Smooth muscle cell (in vitro differentiated cells): Measurements from ENCODE around the gene EPS15. TPM values are rescaled to one million over a fixed set of nuclear protein-coding genes. Genes with fewer than 3 reads are reported as not detected.

Source experiments
- DNase-seq: peaks from one replicate; lab custom pipeline; 2025; ENCODE audit not compliant: unreplicated experiment; lab: John Stamatoyannopoulos, UW
- H2AFZ ChIP-seq: fragments of 200-600 bp; sonication (generic); 2 replicates; pipeline ENCODE4 v1.6.0; 2016; ENCODE audit warnings: antibody characterized with exemption, low read depth, mild to moderate bottlenecking
- H3F3A ChIP-seq: fragments of 200-600 bp; sonication (generic); 2 replicates; pipeline ENCODE4 v1.6.0; 2017; ENCODE audit warnings: antibody characterized with exemption, low read depth
- H3K27ac ChIP-seq: fragments of 200-600 bp; sonication (generic); 2 replicates; pipeline ENCODE4 v1.5.1; 2016; ENCODE audit warnings: low read depth, mild to moderate bottlenecking
- H3K27me3 ChIP-seq: fragments of 200-600 bp; sonication (generic); 2 replicates; pipeline ENCODE4 v1.6.1; 2016; ENCODE audit warnings: low read depth, mild to moderate bottlenecking
- H3K36me3 ChIP-seq: fragments of 200-600 bp; sonication (generic); 2 replicates; pipeline ENCODE4 v1.5.1; 2016; ENCODE audit warnings: low read depth
- H3K4me1 ChIP-seq: fragments of 200-600 bp; sonication (generic); 2 replicates; pipeline ENCODE4 v1.5.1; 2016; ENCODE audit warnings: low read depth
- H3K4me2 ChIP-seq: fragments of 200-600 bp; sonication (generic); 2 replicates; pipeline ENCODE4 v1.6.0; 2016; ENCODE audit warnings: mild to moderate bottlenecking
- H3K4me3 ChIP-seq: fragments of 200-600 bp; sonication (generic); 2 replicates; pipeline ENCODE4 v1.5.1; 2016; ENCODE audit warnings: mild to moderate bottlenecking
- H3K79me2 ChIP-seq: fragments of 200-600 bp; sonication (generic); 2 replicates; pipeline ENCODE4 v1.6.0; 2016; ENCODE audit warnings: low read depth, mild to moderate bottlenecking
- H3K9ac ChIP-seq: fragments of 200-600 bp; sonication (generic); 2 replicates; pipeline ENCODE4 v1.6.0; 2016; ENCODE audit warnings: low read depth
- H3K9me3 ChIP-seq: fragments of 200-600 bp; sonication (generic); replicated peaks from 2 replicates; pipeline ENCODE4 v1.5.1; 2016; ENCODE audit warnings: low read depth
- H4K20me1 ChIP-seq: fragments of 200-600 bp; sonication (generic); 2 replicates; pipeline ENCODE4 v1.6.0; 2016; ENCODE audit warnings: low read depth
- WGBS: methylation state at CpG from one replicate; pipeline ENCODE4 v1.1.7; 2016; ENCODE audit warnings: low lambda C conversion rate; 5-methylcytosine and 5-hydroxymethylcytosine counted together
- polyA plus RNA-seq: library from polyadenylated mRNA; unstranded; fragments of >200 nt; fragmentation: Nextera tagmentation; extraction: Ambion mirVana; gene quantifications from 2 replicates; pipeline ENCODE4 v1.2.1, GENCODE V29; 2016
- total RNA-seq: library from RNA; depleted of rRNA; stranded (reverse); fragments of >200 nt; gene quantifications from 2 replicates; pipeline ENCODE4 v1.2.3, GENCODE V29; 2014
- TF ChIP-seq, protein P1 (sequence below): fragments of 200-600 bp; sonication (generic); IDR thresholded peaks from 2 replicates; pipeline ENCODE4 v1.5.1; 2017; ENCODE audit warnings: borderline replicate concordance, mild to moderate bottlenecking, antibody characterized with exemption; ENCODE audit not compliant: insufficient read depth, poor library complexity, severe bottlenecking

EPS15 gene
- total and polyA plus RNA-seq, 2 experiments from 2014 or later = 9.0 to 54.3 TPM

DNA sequence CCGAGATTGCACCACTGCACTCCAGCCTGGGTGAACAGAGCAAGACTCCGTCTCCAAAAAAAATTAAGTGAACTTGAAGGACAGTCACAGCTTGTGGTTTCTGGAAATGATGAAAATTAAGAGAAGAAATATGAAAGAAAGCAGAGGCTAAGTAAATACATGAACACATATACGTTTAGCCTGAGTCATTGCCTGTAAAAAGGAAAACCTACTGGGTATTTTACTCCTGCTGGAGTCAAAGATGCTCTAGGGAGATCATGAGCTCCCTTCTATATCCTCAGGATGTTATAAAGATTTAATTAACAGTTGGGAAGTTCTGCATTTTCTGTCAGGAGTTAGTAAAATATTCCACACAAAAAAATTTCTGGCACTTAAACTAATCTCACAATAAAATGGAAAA is 145.2 kb downstream of the EPS15 start:
- H3K79me2 ChIP-seq = no peaks in the 10 kb centered on the region
- no peak overlapping the region for H3K4me2 ChIP-seq
- H4K20me1 ChIP-seq = no peaks in the 10 kb centered on the region
- TF ChIP-seq, protein P1, sequence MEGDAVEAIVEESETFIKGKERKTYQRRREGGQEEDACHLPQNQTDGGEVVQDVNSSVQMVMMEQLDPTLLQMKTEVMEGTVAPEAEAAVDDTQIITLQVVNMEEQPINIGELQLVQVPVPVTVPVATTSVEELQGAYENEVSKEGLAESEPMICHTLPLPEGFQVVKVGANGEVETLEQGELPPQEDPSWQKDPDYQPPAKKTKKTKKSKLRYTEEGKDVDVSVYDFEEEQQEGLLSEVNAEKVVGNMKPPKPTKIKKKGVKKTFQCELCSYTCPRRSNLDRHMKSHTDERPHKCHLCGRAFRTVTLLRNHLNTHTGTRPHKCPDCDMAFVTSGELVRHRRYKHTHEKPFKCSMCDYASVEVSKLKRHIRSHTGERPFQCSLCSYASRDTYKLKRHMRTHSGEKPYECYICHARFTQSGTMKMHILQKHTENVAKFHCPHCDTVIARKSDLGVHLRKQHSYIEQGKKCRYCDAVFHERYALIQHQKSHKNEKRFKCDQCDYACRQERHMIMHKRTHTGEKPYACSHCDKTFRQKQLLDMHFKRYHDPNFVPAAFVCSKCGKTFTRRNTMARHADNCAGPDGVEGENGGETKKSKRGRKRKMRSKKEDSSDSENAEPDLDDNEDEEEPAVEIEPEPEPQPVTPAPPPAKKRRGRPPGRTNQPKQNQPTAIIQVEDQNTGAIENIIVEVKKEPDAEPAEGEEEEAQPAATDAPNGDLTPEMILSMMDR = no peak
- no peaks in the 10 kb centered on the region for H3K27me3 ChIP-seq
- DNase-seq = no peak
- H3K27ac ChIP-seq = no peak overlapping the region
- no peaks in the 10 kb centered on the region for H3K9me3 ChIP-seq
- H3K4me3 ChIP-seq = no peak overlapping the region
- no peak overlapping the region for H2AFZ ChIP-seq
- H3K9ac ChIP-seq = no peak overlapping the region
- no peaks in the 10 kb centered on the region for H3K4me1 ChIP-seq
- H3F3A ChIP-seq = no peaks in the 10 kb centered on the region
- no peaks in the 10 kb centered on the region for H3K36me3 ChIP-seq
- WGBS = 95% methylated on average over 3 of the region's 3 CpGs

DNA sequence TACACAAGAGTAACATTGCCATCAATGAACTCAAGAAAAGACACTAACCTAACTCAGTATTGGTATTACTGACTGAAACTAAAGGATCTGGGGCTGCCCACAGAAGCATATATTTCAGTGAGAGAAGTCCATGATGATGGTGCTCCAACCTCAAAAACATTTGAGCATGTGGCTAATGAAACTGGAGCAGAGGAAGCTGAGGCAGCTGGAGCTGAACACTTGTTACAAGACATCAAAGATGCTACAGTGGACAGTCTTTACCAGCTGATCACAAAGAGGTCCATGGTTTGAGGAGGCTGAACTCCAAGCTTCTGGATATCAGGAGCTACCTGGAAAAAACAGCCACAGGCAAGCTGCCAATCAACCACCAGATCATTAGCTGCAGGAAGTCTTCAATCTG is 146.5 kb downstream of the EPS15 start:
- Histone ChIP-seq H3F3A (no peaks in the 10 kb centered on the region), H3K27ac (no peak overlapping the region), H3K36me3 (no peaks in the 10 kb centered on the region), H2AFZ (no peak overlapping the region), H3K4me3 (no peak overlapping the region), H4K20me1 (no peaks in the 10 kb centered on the region), H3K4me2 (no peak overlapping the region), H3K9me3 (no peaks in the 10 kb centered on the region), H3K9ac (no peak overlapping the region), H3K79me2 (no peaks in the 10 kb centered on the region), H3K27me3 (no peaks in the 10 kb centered on the region), H3K4me1 (no peaks in the 10 kb centered on the region)
- no peak for DNase-seq
- TF ChIP-seq, protein P1 = no peak

- Histone ChIP-seq H3K36me3 (no peaks in the 10 kb centered on the region), H3K9me3 (no peaks in the 10 kb centered on the region), H3K4me1 (no peaks in the 10 kb centered on the region), H3F3A (no peaks in the 10 kb centered on the region), H3K4me3 (no peak overlapping the region), H3K27ac (no peak overlapping the region), H3K79me2 (no peaks in the 10 kb centered on the region), H4K20me1 (no peaks in the 10 kb centered on the region), H2AFZ (no peak overlapping the region), H3K9ac (no peak overlapping the region), H3K27me3 (no peaks in the 10 kb centered on the region), H3K4me2 (no peak overlapping the region)
- WGBS = 86% methylated on average over 4 of the region's 4 CpGs
- DNase-seq = no peak
- TF ChIP-seq, protein P1 = no peak
Observed at GRCh38 chr1:51369171-51369570, 149.9 kb downstream of the EPS15 start.

DNA sequence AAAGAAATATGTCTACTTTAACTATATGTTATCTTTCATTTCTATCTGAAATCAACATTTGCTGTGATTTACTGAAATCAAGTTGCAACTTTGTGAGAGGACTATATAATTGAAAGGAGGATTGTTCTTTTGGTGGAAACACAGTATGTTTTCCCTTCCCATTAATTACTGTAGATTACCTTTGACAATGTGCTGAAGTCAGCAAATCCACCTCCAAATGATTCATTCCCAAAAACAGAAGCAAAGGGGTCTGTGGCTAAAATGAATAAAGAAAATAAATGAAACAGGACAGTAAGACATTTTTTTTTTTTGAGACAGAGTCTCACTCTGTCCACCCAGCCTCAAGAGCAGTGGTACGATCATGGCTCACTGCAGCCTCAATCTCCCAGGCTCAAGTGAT is 153.3 kb downstream of the EPS15 start:
- Histone ChIP-seq H3K27me3 (no peaks in the 10 kb centered on the region), H2AFZ (no peak overlapping the region), H3K27ac (no peak overlapping the region), H3K9ac (no peak overlapping the region), H3K4me1 (no peaks in the 10 kb centered on the region), H3F3A (no peaks in the 10 kb centered on the region), H3K4me2 (no peak overlapping the region), H3K4me3 (no peak overlapping the region), H4K20me1 (no peaks in the 10 kb centered on the region), H3K36me3 (no peaks in the 10 kb centered on the region), H3K9me3 (no peaks in the 10 kb centered on the region), H3K79me2 (no peaks in the 10 kb centered on the region)
- WGBS = 94% methylated on average over 1 of the region's 1 CpG
- DNase-seq = no peak
- TF ChIP-seq, protein P1 = no peak
